ENCODE results near the gene PTBP2. TPM values are rescaled to one million over a fixed set of nuclear protein-coding genes. Genes with fewer than 3 reads are reported as not detected.
"Not testable (repeated sequence)": the region's sequence is repeated elsewhere in the genome, so short reads cannot be mapped to it uniquely, and the experiment has no call there.

The PTBP2 gene
- polyA plus RNA-seq, 3 donors: 38.4 to 59.6 (median 53.3) TPM

DNA sequence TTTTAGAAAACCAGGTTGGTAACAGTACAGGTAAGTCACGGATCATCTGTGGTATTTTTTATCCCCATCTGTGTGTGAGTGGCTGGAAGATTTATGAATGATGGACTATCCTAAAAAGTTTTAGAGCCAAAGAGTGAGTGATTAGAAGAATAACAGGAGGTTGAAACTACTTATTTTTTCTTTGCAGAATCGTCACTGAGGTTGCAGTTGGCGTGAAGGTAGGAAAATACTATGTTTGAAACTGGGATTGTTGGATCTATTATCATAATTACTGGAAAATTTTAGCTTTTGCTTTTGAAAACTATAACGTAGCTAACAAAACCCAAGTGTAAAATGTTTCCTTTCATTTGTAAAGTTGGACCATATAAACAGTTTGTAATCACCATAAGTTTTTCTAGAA, 1.8 kb downstream of the PTBP2 start:
- DNase-seq: no peak

DNA sequence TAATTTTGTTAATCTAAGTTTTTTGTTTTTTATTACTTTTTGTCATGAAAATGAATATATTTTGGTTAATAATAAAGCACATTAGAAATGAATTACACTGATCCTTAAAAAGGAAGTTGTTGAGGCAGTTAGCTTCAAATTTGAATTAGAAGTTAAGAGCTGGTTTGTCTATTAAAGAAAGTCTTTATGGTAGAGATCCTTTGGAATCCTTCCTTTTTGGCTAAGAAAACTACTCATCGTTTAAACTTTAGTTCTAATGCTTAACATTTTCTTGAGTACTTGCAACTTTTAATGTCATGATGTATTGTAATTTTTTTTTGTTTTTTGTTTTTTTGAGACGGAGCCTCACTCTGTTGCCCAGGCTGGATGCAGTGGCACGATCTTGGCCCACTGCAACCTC, 2.4 kb downstream of the PTBP2 start:
- no peak for DNase-seq

DNA sequence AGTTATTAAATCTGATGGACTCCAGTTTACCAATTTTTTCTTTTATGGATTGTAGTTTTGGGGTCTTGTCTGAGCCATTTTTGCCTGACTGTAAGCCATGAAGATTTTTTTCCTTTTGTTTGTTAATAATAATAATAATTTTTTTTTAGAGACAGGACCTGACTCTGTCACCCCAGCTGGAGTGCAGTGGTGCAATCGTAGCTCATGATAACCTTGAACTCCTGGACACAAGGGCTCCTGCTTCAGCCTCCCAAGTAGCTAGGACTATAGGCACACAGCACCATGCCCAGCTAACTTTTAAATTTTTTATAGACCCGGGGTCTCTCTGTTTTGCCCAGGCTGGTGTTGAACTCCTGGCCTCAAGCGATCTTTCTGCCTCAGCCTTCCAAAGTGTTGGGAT, 6.3 kb downstream of the PTBP2 start:
- DNase-seq: no peak

DNA sequence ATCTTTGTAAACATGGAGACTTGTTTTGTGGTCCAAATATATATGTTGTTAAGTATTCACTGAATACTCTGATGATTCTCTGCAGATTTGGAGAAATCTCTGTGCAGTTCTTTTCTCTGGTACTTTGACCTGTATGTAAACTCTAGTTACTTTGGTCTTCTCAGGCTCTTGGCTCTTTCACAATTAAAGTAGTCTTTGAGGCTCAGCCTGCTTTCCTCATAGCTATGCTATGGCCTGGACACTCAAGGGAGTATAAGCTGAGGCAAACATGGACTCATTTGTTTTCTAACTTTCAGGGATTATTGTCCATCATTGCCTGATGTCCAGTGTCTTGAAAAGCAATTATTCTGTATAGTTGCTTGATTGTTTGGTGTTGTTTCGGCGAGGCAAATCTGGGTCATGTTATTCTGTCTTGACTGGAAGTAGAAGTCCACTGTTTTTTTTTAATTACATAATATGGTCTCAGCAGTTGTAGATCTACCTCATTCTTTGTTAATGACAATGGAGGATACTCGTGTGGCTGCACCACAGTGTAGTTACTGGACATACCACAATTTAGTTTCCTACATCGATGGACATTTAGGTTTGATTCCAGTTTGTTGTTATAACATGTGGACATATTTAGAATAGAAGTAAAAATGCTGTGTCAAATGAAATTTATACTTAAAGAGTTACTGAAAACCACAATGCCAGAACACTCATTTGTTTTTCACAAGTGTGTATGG, 9.2 kb downstream of the PTBP2 start:
- no peak for DNase-seq

DNA sequence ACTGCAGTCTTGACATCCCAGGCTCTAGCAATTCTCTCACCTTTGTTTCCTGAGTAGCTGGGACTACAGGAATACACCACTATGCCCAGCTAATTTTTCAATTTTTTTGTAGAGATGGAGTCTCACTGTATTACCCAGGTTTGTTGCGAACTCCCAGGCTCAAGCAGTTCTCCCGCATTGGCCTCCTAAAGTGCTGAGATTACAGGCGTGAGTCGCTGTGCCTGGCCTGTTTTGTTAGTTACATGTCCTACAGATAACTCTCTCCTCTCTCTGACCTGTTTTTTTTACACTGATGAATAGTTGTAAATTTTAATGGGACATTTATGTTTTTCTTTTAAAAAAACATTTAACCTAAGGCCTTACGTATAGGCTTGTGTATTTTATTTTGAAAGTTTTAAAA, 19.8 kb downstream of the PTBP2 start:
- no peak for DNase-seq

DNA sequence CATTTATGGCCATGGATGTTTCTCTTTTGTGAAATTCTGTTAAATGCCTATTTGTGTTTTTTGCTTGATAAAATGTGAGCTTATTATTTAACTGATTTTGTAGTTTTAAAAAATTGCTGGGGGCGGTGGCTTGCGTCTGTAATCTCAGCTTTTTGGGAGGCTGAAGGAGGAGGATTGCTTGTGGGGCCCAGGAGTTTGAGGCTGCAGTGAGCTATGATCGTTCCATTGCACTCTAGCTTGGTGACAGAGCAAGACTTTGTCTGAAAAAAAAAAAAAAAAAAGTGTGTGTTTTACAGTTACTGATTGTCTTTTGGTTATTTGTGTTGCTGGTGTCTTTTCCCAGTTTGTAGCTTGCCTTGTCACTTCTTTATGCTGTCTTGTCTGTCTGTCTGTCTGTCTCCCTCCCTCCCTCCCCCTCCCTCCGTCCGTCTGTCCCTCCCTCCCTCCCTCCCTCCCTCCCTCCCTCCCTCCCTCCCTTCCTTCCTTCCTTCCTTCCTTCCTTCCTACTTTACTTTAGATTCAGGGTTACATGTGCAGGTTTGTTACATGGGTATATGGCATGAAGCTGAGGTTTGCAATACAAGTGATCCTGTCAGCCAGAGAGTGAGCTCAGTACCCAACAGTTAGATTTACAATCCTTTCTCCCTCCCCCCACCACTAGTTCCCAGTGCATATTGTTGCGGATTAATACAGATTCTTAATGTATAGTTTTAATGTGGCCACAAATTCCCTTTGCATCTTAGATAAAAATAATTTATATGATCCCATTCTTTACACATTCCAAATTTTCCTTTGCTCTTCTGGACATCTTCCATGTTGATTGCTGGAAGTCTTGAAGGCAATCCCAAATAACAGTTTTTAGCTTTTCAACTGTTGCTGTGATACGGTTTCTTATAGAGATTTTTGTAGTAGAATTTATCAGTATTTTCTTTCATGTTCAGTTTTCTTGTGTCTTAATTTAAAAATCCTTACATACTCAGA, 25.1 kb downstream of the PTBP2 start:
- no peak for DNase-seq

DNA sequence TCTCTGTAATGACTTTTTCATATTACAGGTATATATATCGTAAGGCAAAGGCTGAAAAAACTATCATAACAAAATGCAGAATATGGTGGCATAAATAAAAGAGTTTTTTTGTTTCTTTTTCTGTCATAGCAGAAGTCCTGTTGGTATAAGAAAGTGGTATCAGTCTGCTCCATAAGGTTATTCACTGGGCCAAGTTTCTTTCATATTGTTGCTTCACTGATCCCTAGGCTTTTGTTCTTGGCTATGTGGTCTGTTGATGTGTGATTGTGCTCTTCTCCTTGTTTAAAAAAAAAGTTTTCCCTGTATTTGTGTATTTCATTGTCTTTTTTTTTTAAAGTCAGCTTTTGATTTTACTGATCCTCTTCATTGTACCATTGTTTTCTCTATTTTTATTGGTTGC, 26.0 kb downstream of the PTBP2 start:
- no peak for DNase-seq

DNA sequence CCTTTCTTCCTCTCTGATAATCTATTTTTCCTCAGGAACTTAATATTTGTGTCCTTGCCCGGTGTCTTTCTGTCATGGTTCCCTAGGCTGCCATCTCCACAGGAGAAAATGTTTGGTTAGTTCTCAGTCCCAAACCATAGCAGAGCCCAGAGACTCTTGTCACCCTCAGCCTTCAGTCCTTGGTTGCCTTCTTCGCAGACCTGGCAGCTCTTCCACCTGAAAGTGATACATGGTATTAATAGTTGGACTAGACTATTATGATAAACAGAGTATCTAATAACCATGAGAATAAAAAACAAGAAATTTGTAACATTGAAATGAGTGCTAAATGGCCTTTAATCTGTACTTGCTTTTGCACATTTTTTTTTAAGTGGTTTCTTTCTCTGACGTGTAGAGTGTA, 26.5 kb downstream of the PTBP2 start:
- DNase-seq: no peak

DNA sequence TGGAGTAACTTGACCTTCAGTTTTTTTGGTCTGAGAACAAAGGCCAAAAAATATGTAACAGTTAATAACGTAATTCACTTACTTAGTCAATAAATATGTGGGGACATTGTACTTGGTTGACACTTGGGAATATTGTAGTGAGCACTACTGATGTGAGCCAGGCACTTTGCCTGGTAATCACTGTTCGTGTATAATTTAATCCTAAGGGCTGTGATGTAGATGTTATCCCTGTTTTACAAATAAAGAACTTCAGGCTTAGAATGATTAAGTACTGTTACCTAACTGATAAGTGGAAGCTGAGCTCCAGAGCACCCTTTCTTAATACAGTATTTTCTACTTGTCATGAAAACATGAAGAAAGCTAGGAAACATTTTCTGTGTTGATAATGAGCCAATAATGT, 28.0 kb downstream of the PTBP2 start:
- DNase-seq: no peak

DNA sequence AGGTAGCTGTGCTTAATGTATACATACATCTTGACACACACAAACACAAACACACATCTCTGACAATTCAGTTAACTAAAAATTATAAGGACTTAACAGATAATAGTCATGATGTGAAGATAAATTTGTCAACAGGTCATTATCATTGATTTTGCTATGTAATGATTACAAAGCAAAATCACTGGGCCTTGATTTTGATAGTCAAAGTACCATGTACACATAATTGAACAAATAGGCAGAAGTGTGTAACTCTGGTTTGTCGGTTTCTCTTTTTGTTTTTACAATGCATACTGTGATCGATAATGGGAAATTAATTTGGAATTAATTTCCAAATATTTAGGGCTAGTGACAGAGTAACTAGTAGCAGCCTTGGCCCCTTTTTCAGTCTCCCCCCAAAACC, 30.8 kb downstream of the PTBP2 start:
- DNase-seq: no peak

DNA sequence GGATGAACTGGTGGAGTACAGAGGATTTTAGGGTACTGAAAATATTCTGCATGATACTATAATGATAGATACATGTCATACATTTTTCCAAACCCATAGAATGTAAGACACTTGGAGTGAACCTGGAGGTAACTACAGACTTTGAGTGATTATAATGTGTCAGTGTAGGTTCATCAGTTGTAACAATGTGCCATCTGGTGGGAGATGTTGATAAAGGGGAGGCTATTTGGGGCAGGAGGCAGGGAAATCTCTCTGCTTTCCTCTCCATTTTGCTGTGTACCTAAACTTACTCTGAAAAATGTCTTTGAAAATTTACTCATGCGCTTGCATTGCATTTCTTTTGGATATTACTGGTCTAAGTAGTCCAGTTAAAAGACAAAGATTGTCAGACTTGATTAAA, 35.2 kb downstream of the PTBP2 start:
- no peak for DNase-seq

DNA sequence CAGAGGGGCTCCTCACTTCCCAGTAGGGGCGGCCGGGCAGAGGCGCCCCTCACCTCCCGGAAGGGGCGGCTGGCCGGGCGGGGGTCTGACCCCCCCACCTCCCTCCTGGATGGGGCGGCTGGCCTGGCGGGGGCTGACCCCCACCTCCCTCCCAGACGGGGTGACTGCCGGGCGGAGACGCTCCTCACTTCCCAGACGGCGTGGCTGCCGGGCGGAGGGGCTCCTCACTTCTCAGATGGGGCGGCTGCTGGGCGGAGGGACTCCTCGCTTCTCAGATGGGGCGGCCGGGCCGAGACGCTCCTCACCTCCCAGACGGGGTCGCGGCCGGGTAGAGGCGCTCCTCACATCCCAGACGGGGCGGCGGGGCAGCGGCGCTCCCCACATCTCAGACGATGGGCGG, 41.0 kb downstream of the PTBP2 start:
- not testable (repeated sequence) for DNase-seq

DNA sequence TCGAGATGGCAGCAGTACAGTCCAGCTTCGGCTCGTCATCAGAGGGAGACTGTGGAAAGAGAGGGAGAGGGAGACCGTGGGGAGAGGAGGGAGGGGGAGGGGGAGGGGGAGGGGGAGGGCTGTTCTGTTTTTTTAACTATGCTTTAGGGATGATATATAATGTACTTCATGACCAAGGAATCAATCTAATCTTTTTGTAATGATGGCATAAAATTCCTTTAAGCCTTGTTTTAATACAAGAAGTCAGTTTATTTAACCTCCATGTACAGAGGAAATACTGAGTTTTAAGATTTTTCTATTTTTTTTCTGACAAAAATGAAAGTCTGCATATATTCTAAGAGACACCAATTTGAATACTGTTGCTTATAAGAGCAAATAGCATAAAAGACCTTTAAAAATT, 41.9 kb downstream of the PTBP2 start:
- DNase-seq: no peak

DNA sequence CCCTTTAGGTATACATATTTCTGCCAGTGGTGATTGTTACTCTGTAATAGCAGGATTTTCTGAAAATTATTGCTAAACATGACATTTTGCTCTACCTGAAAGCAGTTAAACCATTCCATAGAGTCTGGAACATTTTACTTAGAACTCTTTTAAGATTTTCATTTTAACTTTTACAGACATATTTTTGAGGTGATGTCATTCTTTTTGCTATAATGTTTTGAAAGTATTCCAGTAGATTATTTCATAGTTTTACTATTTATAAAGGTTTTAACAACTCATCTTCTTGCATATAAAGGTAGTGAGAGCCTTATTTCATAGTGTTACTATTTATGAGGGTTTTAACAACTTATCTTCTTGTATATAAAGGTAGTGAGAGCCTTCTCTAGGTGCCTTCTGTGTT, 42.9 kb downstream of the PTBP2 start:
- DNase-seq: no peak

DNA sequence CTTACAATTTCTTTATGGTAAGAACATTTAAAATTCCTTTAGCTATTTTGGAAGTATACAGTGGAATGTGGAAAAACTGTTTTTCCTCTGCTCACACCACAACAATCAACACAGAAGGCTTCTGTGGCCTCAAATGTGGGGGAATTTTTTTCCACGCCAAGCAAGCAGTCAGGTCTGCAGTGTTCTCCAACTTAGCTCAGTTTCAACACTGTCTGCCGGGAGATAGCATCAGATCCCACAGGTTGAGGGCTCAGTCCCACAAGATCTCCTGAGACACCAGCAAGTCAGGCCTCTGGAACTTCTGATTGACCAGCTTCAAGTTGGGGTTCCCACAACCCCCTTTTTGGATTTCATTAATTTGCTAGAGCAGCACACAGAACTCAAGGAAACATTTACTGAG, 50.3 kb downstream of the PTBP2 start:
- no peak for DNase-seq

DNA sequence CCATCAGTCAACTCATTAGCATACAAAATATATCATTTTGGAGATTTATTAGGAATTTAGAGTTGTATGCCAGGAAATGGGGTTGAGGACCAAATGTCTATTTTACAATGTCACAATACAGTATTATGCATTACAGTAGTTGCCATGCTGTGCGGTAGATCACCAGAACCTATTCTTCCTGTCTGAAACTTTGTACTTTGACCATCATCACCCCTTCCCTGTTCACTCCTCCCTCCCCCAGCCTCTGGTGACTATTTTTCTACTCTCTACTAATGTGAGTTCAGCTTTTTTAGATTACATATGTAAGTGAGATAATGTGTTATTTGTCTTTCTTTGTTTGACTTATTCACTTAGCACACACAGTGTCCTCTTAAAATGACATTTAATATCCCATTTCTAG, 50.8 kb downstream of the PTBP2 start:
- no peak for DNase-seq

DNA sequence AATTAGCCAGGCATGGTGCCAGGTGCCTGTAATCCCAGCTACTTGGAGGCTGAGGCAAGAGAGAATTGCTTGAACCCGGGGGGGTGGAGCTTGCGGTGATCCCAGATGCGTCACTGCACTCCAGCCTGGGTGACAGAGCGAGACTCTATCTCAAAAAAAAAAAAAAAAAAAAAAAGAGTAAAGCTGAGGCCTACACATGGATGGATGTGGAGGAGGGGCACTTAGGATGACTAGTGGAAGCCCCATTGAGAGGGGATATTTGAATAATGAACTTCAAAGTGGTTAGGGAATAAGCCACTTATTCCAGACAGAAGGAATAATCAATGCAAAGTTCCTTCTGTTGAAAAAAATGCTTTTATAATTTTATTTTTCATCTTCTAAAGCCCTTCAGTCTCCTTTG, 51.4 kb downstream of the PTBP2 start:
- DNase-seq: no peak

DNA sequence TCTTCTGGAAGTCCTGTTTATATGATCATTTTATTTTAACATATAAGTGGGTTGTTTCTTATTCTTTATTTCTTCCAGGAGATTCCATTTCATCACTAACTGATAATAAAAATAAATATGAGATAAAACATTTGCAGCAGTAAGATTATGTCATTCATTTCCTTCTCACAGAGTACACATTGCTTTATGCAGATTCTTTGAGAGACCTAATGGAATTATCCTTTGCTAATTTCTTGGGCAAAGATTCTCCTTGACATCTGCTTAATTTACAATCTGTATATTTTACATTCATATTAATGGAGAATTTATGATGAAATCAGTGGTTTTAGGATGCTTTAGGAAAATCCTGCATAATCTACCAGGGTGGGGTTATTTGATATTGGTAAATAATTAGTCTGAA, 60.6 kb downstream of the PTBP2 start:
- no peak for DNase-seq

DNA sequence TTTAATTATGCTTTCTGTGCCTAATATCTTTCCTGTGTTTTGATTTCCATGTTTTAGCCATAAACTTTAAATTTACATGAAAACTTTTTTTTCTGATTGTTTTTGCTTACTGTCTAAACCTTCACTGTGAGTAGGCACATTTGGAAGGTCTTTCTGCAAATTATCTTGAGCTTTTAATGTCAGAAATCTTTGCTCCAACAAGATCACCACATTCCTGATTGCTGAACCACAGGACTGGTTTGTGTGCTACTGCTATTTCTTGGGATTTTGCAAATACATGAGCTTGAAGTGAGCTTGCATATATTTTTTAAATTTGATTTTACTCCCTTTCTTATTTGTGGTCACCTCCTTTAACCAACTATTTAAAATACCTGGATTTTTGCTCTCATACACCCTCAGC, 61.3 kb downstream of the PTBP2 start:
- no peak for DNase-seq

DNA sequence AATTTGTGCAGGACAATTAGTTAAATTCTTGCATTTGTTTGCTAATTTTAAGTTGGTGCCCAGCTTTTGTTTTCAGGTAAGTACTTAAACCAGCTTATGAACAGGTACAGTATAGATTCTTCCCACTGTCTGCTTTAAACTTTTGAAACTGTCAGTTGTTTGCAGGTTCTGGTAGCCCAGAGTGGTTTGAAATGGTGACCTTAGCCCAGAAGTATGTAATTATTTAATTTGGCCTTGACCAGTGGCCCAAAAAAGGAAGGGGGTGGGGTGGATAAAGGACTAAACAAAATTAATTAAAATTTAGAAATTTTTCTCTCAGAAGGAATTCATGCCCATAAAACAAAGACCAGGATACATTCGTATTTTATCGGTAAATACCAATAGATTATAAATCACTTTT, 69.0 kb downstream of the PTBP2 start:
- no peak for DNase-seq

DNA sequence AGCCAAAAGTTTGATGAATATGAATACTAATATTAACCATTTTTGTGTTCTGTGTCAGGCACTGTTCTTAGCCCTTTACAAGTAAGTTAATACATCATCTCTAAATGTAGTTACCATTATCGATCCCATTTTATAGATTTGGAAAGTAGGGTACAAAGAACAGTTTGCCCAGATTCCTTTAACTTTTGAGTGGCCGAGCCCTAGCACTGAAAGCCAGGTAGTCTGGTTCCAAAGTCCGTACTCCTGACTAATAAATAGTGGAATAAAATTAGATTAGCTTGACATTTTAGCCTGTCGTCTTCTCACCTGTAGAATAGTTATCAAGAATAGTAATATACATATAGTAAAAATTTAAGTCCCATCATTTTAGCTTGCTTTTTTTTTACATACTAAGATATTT, 70.6 kb downstream of the PTBP2 start:
- DNase-seq: no peak

DNA sequence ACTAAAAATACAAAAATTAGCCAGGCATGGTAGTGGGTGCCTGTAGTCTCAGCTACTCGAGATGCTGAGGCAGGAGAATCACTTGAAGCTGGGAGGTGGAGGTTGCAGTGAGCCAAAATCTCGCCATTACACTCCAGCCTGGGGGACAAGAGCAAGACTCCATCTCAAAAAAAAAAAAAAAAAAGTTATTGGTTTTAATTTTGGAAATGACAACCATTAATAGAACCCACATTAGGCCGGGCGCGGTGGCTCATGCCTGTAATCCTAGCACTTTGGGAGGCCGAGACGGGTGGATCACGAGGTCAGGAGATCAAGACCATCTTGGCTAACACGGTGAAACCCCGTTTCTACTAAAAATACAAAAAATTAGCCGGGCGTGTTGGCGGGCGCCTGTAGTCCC, 80.1 kb downstream of the PTBP2 start:
- DNase-seq: not testable (repeated sequence)

DNA sequence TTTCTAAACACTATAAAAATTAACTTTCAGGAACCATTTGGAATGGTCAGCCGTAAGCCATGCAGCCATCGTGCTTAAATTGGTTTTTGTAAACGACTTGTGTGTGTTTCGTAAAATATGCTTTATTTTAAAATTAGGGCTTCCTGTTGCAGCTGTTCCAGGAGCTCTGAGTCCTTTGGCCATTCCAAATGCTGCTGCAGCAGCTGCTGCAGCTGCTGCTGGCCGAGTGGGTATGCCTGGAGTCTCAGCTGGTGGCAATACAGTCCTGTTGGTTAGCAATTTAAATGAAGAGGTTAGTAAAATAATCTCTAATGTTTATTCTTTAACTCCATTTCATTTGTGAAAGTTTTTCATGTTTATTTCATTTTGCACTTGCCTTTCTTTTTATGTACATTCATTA, 83.1 kb downstream of the PTBP2 start:
- DNase-seq: no peak

Measured in renal pelvis (tissue), 4 donors.